Neuronal stem cell (in vitro differentiated cells): ENCODE results near the gene DLG1.

Experiments used
- DNase-seq: peaks from one replicate; pipeline ENCODE4 v3.0.0-alpha.2; 2013; ENCODE audit warnings: low spot score
- H2AFZ ChIP-seq: one replicate; pipeline ENCODE4 v1.6.1; 2013; ENCODE audit warnings: mild to moderate bottlenecking, low read length, inconsistent platforms
- H2AK5ac ChIP-seq: 2 replicates; pipeline ENCODE4 v1.6.1; 2013; ENCODE audit warnings: low read depth, mild to moderate bottlenecking, inconsistent platforms, low read length, moderate library complexity, mixed read lengths
- H2BK120ac ChIP-seq: 2 replicates; pipeline ENCODE4 v1.6.1; 2013; ENCODE audit warnings: low read depth, mild to moderate bottlenecking, inconsistent platforms, low read length, moderate library complexity, mixed read lengths
- H2BK12ac ChIP-seq: one replicate; pipeline ENCODE4 v1.6.1; 2013; ENCODE audit warnings: low read length, inconsistent platforms
- H2BK15ac ChIP-seq: 2 replicates; pipeline ENCODE4 v1.6.1; 2013; ENCODE audit warnings: mild to moderate bottlenecking, low read length, inconsistent platforms, mixed read lengths
- H2BK5ac ChIP-seq: one replicate; pipeline ENCODE4 v1.6.1; 2013; ENCODE audit warnings: inconsistent platforms, mild to moderate bottlenecking, low read length, moderate library complexity
- H3K14ac ChIP-seq: one replicate; pipeline ENCODE4 v1.6.1; 2013; ENCODE audit warnings: low read length, inconsistent platforms
- H3K18ac ChIP-seq: 2 replicates; pipeline ENCODE4 v1.6.1; 2013; ENCODE audit warnings: low read length, inconsistent platforms
- H3K23ac ChIP-seq: 2 replicates; pipeline ENCODE4 v1.6.1; 2013; ENCODE audit warnings: low read depth, mild to moderate bottlenecking, mixed read lengths, low read length, inconsistent platforms; ENCODE audit not compliant: poor library complexity
- H3K27ac ChIP-seq: replicated peaks from 3 replicates; pipeline ENCODE4 v1.5.1; 2013; ENCODE audit warnings: low read length, inconsistent platforms
- H3K27me3 ChIP-seq, 3 experiments: 2 replicates each; pipeline ENCODE4 v1.6.1; 2013; ENCODE audit warnings: low read length in 3 of 3, mild to moderate bottlenecking in 2 of 3, inconsistent platforms in 1 of 3, low read depth in 1 of 3, mixed read lengths in 1 of 3, moderate library complexity in 1 of 3; ENCODE audit not compliant: control insufficient read depth in 3 of 3, insufficient read depth in 3 of 3
- H3K36me3 ChIP-seq, 2 donors: replicated peaks in 1 of 2; 2 replicates each; pipeline ENCODE4 v1.6.1; 2013; ENCODE audit warnings: low read length in 2 of 2; ENCODE audit not compliant: control insufficient read depth in 2 of 2, insufficient read depth in 2 of 2
- H3K4ac ChIP-seq: 2 replicates; pipeline ENCODE4 v1.6.1; 2013; ENCODE audit warnings: inconsistent platforms, mild to moderate bottlenecking, low read length, moderate library complexity
- H3K4me1 ChIP-seq, 2 donors: 1 replicate in 1 of 2; 2 replicates in 1 of 2; pipeline ENCODE4 v1.6.1; 2013; ENCODE audit warnings: low read length in 2 of 2, low read depth in 1 of 2; ENCODE audit not compliant: control insufficient read depth in 2 of 2, insufficient read depth in 1 of 2
- H3K4me2 ChIP-seq: one replicate; pipeline ENCODE4 v1.6.1; 2013; ENCODE audit warnings: mild to moderate bottlenecking, low read length, inconsistent platforms; ENCODE audit not compliant: insufficient read depth, poor library complexity, severe bottlenecking
- H3K4me3 ChIP-seq, 2 donors: 2 replicates each; pipeline ENCODE4 v1.5.1; 2013; ENCODE audit warnings: low read length in 2 of 2, mild to moderate bottlenecking in 2 of 2, inconsistent platforms in 1 of 2, moderate library complexity in 1 of 2
- H3K79me1 ChIP-seq: one replicate; pipeline ENCODE4 v1.6.1; 2013; ENCODE audit warnings: low read depth, mild to moderate bottlenecking, inconsistent platforms, low read length, moderate library complexity
- H3K9ac ChIP-seq: one replicate; pipeline ENCODE4 v1.6.1; 2013; ENCODE audit warnings: mild to moderate bottlenecking, low read depth, low read length, inconsistent platforms; ENCODE audit not compliant: poor library complexity
- H3K9me3 ChIP-seq, 2 donors: replicated peaks in 1 of 2; 2 replicates each; pipeline versions ENCODE3 to v1.6.1; 2013; ENCODE audit warnings: low read length in 2 of 2, mild to moderate bottlenecking in 2 of 2, inconsistent platforms in 1 of 2, low read depth in 1 of 2, mixed read lengths in 1 of 2, moderate library complexity in 1 of 2; ENCODE audit not compliant: control insufficient read depth in 2 of 2, insufficient read depth in 1 of 2
- H4K8ac ChIP-seq: one replicate; pipeline ENCODE4 v1.6.1; 2013; ENCODE audit warnings: low read depth, mild to moderate bottlenecking, inconsistent platforms, low read length, moderate library complexity
- H4K91ac ChIP-seq: one replicate; pipeline ENCODE4 v1.6.1; 2013; ENCODE audit warnings: low read length, low read depth, mild to moderate bottlenecking, inconsistent platforms; ENCODE audit not compliant: poor library complexity
- WGBS, 2 donors: extraction: QIAGEN DNeasy Blood & Tissue Kit; methylation state at CpG; one replicate each; pipeline ENCODE4 v1.1.7; 2013; ENCODE audit warnings: missing lambda C conversion rate in 2 of 2, mixed read lengths in 1 of 2; ENCODE audit not compliant: insufficient read length in 2 of 2, insufficient replicate concordance in 1 of 2; ENCODE audit errors: extremely low coverage in 2 of 2; 5-methylcytosine and 5-hydroxymethylcytosine counted together

DLG1 gene

GRCh38 chr3:197050511-197050910 lies 247.9 kb downstream of the DLG1 start:
- H2AK5ac ChIP-seq = no peak overlapping the region
- H2BK120ac ChIP-seq = no peak overlapping the region
- H3K23ac ChIP-seq = no peak overlapping the region
- H3K9ac ChIP-seq = no peak overlapping the region
- H3K14ac ChIP-seq = no peak overlapping the region
- H3K27ac ChIP-seq = no peak overlapping the region
- no peak overlapping the region for H2AFZ ChIP-seq
- no peak overlapping the region for H2BK12ac ChIP-seq
- no peaks in the 10 kb centered on the region for H3K9me3 ChIP-seq
- no peaks in the 10 kb centered on the region for H3K79me1 ChIP-seq
- H3K36me3 ChIP-seq = peaks cover 8 to 84% of the 10 kb centered on the region in 2 donors
- no peak overlapping the region for H3K4me2 ChIP-seq
- H3K4me1 ChIP-seq = no peaks in the 10 kb centered on the region
- no peaks in the 10 kb centered on the region for H3K27me3 ChIP-seq
- no peak overlapping the region for H4K91ac ChIP-seq
- no peak overlapping the region for H3K4ac ChIP-seq
- no peak overlapping the region for H3K4me3 ChIP-seq
- H4K8ac ChIP-seq = no peak overlapping the region
- H2BK15ac ChIP-seq = no peak overlapping the region
- no peak overlapping the region for H3K18ac ChIP-seq
- no peak for DNase-seq
- H2BK5ac ChIP-seq = no peak overlapping the region
- WGBS, 2 donors = no CpG with 5 or more reads among the region's 2 CpGs

GRCh38 chr3:197042539-197042938 lies 255.9 kb downstream of the DLG1 start:
- no peak overlapping the region for H3K4me3 ChIP-seq
- DNase-seq = no peak
- no peaks in the 10 kb centered on the region for H3K27me3 ChIP-seq
- peaks cover 4 to 70% of the 10 kb centered on the region in 2 donors for H3K36me3 ChIP-seq
- H4K91ac ChIP-seq = no peak overlapping the region
- no peak overlapping the region for H2AFZ ChIP-seq
- WGBS, 2 donors = no CpG with 5 or more reads among the region's 4 CpGs
- peaks cover 0 to 5% of the 10 kb centered on the region in 2 donors for H3K4me1 ChIP-seq
- no peak overlapping the region for H2BK5ac ChIP-seq
- no peak overlapping the region for H3K27ac ChIP-seq
- H3K9ac ChIP-seq = no peak overlapping the region
- no peaks in the 10 kb centered on the region for H3K79me1 ChIP-seq
- H3K18ac ChIP-seq = no peak overlapping the region
- H2BK12ac ChIP-seq = no peak overlapping the region
- no peak overlapping the region for H4K8ac ChIP-seq
- H2AK5ac ChIP-seq = no peak overlapping the region
- H3K4me2 ChIP-seq = no peak overlapping the region
- H3K9me3 ChIP-seq = no peaks in the 10 kb centered on the region
- no peak overlapping the region for H2BK120ac ChIP-seq
- no peak overlapping the region for H3K23ac ChIP-seq
- H2BK15ac ChIP-seq = no peak overlapping the region
- H3K14ac ChIP-seq = no peak overlapping the region
- H3K4ac ChIP-seq = no peak overlapping the region

- no peak for DNase-seq
- Histone ChIP-seq H3K23ac (no peak overlapping the region), H2AK5ac (no peak overlapping the region), H4K91ac (no peak overlapping the region), H3K4ac (no peak overlapping the region), H3K27ac (no peak overlapping the region), H3K9me3 (no peaks in the 10 kb centered on the region), H2BK5ac (no peak overlapping the region), H3K4me3 (no peak overlapping the region), H2BK12ac (no peak overlapping the region), H2BK120ac (no peak overlapping the region), H3K27me3 (no peaks in the 10 kb centered on the region), H3K4me2 (no peak overlapping the region), H3K4me1 (peaks cover 0 to 5% of the 10 kb centered on the region in 2 donors), H2AFZ (no peak overlapping the region), H4K8ac (no peak overlapping the region), H3K36me3 (peaks cover 4 to 65% of the 10 kb centered on the region in 2 donors), H3K18ac (no peak overlapping the region), H3K14ac (no peak overlapping the region), H2BK15ac (no peak overlapping the region), H3K79me1 (no peaks in the 10 kb centered on the region), H3K9ac (no peak overlapping the region)
- WGBS, 2 donors = no CpG with 5 or more reads among the region's 6 CpGs
These were observed 256.4 kb downstream of the DLG1 start for GRCh38 chr3:197041875-197042488.

- Histone ChIP-seq H2BK12ac (no peak overlapping the region), H3K27ac (no peak overlapping the region), H3K36me3 (peaks cover 2 to 51% of the 10 kb centered on the region in 2 donors), H2BK5ac (no peak overlapping the region), H3K9ac (no peak overlapping the region), H3K4me2 (no peak overlapping the region), H3K27me3 (no peaks in the 10 kb centered on the region), H2AK5ac (no peak overlapping the region), H3K4me3 (no peak overlapping the region), H2BK15ac (no peak overlapping the region), H3K4ac (no peak overlapping the region), H4K8ac (no peak overlapping the region), H2BK120ac (no peak overlapping the region), H4K91ac (no peak overlapping the region), H3K79me1 (no peaks in the 10 kb centered on the region), H3K14ac (no peak overlapping the region), H3K4me1 (peaks cover 0 to 5% of the 10 kb centered on the region in 2 donors), H3K23ac (no peak overlapping the region), H3K9me3 (no peaks in the 10 kb centered on the region), H2AFZ (no peak overlapping the region), H3K18ac (no peak overlapping the region)
- no peak for DNase-seq
- WGBS, 2 donors = no CpG with 5 or more reads among the region's 4 CpGs
These were observed 257.8 kb downstream of the DLG1 start for GRCh38 chr3:197040658-197041057.
